Measurements from ENCODE around the gene MAML2.

Gene MAML2

DNA sequence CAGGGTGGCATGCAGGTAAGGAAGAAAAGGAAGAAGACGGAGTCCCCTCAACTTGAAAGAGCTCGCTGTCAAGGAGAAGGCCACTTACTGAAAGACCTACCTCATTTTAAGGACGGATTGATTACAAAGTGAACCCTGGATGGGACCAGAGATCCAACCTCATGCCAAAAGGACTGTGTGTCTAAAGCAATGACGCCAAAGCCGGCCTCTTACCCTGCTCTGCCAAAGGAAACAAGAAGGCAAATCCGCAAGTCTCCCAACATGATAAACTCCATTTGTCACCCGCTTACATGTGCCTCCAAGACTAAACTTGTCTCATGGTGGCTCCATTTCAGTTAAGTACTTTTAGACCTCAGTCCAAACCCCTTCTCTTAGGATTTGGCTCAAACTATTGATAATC is 270.4 kb downstream of the MAML2 start:
- Histone ChIP-seq H3K27ac (replicated peaks) (no peak overlapping the region), H3K4me3 (replicated peaks; ENCODE audit: insufficient read depth, low read length) (no peak overlapping the region), H3K27me3 (ENCODE audit: insufficient read depth, poor library complexity, severe bottlenecking) (peaks cover 2% of the 10 kb centered on the region)
- no peak for DNase-seq (ENCODE audit: low read depth in 1 of 2, low spot score in 1 of 2)
- TF ChIP-seq POLR2AphosphoS5 (IDR thresholded peaks at IDR 0.05; ENCODE audit: low read depth) (no peak), GABPA (IDR thresholded peaks at IDR 0.05; ENCODE audit: low read depth) (no peak), SPI1 (IDR thresholded peaks at IDR 0.05; ENCODE audit: borderline replicate concordance, low read depth) (no peak)
- TF ChIP-seq, protein P1, sequence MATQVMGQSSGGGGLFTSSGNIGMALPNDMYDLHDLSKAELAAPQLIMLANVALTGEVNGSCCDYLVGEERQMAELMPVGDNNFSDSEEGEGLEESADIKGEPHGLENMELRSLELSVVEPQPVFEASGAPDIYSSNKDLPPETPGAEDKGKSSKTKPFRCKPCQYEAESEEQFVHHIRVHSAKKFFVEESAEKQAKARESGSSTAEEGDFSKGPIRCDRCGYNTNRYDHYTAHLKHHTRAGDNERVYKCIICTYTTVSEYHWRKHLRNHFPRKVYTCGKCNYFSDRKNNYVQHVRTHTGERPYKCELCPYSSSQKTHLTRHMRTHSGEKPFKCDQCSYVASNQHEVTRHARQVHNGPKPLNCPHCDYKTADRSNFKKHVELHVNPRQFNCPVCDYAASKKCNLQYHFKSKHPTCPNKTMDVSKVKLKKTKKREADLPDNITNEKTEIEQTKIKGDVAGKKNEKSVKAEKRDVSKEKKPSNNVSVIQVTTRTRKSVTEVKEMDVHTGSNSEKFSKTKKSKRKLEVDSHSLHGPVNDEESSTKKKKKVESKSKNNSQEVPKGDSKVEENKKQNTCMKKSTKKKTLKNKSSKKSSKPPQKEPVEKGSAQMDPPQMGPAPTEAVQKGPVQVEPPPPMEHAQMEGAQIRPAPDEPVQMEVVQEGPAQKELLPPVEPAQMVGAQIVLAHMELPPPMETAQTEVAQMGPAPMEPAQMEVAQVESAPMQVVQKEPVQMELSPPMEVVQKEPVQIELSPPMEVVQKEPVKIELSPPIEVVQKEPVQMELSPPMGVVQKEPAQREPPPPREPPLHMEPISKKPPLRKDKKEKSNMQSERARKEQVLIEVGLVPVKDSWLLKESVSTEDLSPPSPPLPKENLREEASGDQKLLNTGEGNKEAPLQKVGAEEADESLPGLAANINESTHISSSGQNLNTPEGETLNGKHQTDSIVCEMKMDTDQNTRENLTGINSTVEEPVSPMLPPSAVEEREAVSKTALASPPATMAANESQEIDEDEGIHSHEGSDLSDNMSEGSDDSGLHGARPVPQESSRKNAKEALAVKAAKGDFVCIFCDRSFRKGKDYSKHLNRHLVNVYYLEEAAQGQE (IDR thresholded peaks at IDR 0.05; ENCODE audit: insufficient replicate concordance, low read depth): no peak
- TF ChIP-seq, protein P2, sequence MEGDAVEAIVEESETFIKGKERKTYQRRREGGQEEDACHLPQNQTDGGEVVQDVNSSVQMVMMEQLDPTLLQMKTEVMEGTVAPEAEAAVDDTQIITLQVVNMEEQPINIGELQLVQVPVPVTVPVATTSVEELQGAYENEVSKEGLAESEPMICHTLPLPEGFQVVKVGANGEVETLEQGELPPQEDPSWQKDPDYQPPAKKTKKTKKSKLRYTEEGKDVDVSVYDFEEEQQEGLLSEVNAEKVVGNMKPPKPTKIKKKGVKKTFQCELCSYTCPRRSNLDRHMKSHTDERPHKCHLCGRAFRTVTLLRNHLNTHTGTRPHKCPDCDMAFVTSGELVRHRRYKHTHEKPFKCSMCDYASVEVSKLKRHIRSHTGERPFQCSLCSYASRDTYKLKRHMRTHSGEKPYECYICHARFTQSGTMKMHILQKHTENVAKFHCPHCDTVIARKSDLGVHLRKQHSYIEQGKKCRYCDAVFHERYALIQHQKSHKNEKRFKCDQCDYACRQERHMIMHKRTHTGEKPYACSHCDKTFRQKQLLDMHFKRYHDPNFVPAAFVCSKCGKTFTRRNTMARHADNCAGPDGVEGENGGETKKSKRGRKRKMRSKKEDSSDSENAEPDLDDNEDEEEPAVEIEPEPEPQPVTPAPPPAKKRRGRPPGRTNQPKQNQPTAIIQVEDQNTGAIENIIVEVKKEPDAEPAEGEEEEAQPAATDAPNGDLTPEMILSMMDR (IDR thresholded peaks at IDR 0.05; ENCODE audit: insufficient read depth, low read length): no peak

DNA sequence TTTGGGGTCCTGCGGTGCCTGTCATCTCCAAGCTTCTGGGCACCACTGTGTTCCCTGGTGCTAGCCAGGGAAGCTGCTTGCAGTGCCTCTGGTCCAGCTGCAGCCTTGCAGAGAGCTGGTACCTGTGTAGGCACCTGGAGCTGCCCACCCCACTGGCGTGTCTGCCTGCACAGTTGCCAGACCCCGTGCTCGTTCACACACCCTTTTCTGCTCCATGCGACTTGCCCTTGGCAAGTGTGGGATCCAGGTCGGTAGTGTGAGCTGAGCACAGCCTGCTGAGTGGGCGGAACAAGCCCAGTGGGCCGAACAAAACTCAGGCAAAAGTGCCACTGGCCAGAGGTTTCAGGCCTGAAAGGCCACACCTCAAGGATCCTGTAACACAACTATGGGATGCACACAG is 272.5 kb downstream of the MAML2 start:
- H3K27me3 ChIP-seq (ENCODE audit: insufficient read depth, poor library complexity, severe bottlenecking): peaks cover 2% of the 10 kb centered on the region
- no peak overlapping the region for H3K4me3 ChIP-seq (replicated peaks; ENCODE audit: insufficient read depth, low read length)
- no peak for DNase-seq (ENCODE audit: low read depth in 1 of 2, low spot score in 1 of 2)
- no peak overlapping the region for H3K27ac ChIP-seq (replicated peaks)
- TF ChIP-seq, protein P2 (IDR thresholded peaks at IDR 0.05; ENCODE audit: insufficient read depth, low read length): no peak
- TF ChIP-seq POLR2AphosphoS5 (IDR thresholded peaks at IDR 0.05; ENCODE audit: low read depth) (no peak), SPI1 (IDR thresholded peaks at IDR 0.05; ENCODE audit: borderline replicate concordance, low read depth) (no peak), GABPA (IDR thresholded peaks at IDR 0.05; ENCODE audit: low read depth) (no peak)
- TF ChIP-seq, protein P1 (IDR thresholded peaks at IDR 0.05; ENCODE audit: insufficient replicate concordance, low read depth): no peak

DNA sequence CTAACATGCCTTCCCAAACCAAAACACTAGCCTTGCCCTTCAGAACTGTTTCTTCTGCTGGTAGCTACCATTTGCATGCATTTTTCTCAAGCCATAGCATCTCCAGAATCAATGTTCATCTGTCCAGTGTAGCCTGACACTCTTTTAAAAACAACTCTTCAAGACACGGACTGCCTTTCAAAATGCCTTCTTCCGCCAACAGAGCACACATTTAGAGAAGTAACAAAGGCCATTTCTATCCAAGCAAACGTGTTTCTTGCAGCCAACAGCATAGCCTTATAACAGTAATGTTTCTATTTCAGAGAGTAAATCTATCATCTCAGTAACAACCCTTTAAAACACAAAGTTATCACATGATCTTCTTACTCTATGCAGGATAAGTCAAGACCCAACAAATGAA is 275.8 kb downstream of the MAML2 start:
- Histone ChIP-seq H3K27me3 (ENCODE audit: insufficient read depth, poor library complexity, severe bottlenecking) (no peaks in the 10 kb centered on the region), H3K4me3 (replicated peaks; ENCODE audit: insufficient read depth, low read length) (no peak overlapping the region), H3K27ac (replicated peaks) (no peak overlapping the region)
- DNase-seq (ENCODE audit: low read depth in 1 of 2, low spot score in 1 of 2): no peak
- TF ChIP-seq, protein P2 (IDR thresholded peaks at IDR 0.05; ENCODE audit: insufficient read depth, low read length): no peak
- TF ChIP-seq POLR2AphosphoS5 (IDR thresholded peaks at IDR 0.05; ENCODE audit: low read depth): no peak
- no peak for TF ChIP-seq GABPA (IDR thresholded peaks at IDR 0.05; ENCODE audit: low read depth)
- TF ChIP-seq, protein P1 (IDR thresholded peaks at IDR 0.05; ENCODE audit: insufficient replicate concordance, low read depth): no peak
- no peak for TF ChIP-seq SPI1 (IDR thresholded peaks at IDR 0.05; ENCODE audit: borderline replicate concordance, low read depth)

Data from HL-60 (cell line).